Measurements from ENCODE around the gene TSPAN9.

The TSPAN9 gene

GRCh38 chr12:3205742-3206519, 128.8 kb downstream of the TSPAN9 start:
- no peak for DNase-seq (ENCODE audit: low spot score)

GRCh38 chr12:3206536-3207072, 129.4 kb downstream of the TSPAN9 start:
- no peak for DNase-seq (ENCODE audit: low spot score)

GRCh38 chr12:3207175-3207574, 130.0 kb downstream of the TSPAN9 start:
- DNase-seq (ENCODE audit: low spot score): no peak

- DNase-seq (ENCODE audit: low spot score): no peak
Measured at GRCh38 chr12:3207858-3208257, 130.7 kb downstream of the TSPAN9 start.

- DNase-seq (ENCODE audit: low spot score): no peak
Measured at GRCh38 chr12:3213188-3213587, 136.0 kb downstream of the TSPAN9 start.

GRCh38 chr12:3213768-3214167, 136.6 kb downstream of the TSPAN9 start:
- DNase-seq (ENCODE audit: low spot score): no peak

DNA sequence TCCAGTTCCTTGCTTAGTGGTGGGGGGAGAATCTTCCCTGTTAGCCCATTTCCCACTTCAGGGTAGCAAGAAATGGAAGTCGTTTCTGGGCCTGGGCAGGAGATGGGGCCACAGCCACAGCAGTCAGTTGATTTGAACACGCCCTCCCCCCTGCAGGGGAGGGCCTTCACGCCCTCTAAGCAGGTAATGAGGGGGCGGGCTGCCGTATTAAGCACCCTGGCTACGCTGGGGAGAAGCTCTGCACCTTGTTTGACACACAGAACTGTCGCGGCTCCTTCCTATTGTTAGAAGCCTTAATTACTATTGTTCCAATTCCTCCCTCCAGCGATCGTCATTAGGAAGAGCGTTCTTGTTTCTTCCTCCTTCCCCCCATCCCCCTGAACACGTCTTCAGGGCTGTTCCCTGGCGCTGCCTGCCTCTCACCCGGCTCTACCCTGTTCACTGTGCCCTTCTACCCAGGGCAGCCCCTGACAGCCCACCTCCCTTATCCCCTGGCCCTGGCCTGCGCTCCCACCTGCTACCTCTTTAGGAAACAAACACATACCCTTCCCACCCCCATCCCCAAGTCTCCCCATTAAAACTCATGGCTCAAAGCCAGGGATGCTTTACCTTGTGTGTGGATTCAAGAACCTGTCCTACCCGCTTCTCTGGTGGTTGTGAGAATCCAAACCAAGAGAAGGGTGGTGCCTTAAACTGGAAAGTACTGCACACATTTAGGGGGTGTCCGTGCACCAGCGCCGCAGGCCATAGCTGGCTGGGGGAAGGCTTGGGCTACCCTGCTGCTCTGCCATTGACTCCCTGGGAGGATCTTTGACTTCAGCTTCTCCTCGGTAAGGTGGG, 137.6 kb downstream of the TSPAN9 start:
- no peak for DNase-seq (ENCODE audit: low spot score)

GRCh38 chr12:3215410-3215975, 138.3 kb downstream of the TSPAN9 start:
- no peak for DNase-seq (ENCODE audit: low spot score)

GRCh38 chr12:3216097-3216496, 138.9 kb downstream of the TSPAN9 start:
- DNase-seq (ENCODE audit: low spot score): no peak

DNA sequence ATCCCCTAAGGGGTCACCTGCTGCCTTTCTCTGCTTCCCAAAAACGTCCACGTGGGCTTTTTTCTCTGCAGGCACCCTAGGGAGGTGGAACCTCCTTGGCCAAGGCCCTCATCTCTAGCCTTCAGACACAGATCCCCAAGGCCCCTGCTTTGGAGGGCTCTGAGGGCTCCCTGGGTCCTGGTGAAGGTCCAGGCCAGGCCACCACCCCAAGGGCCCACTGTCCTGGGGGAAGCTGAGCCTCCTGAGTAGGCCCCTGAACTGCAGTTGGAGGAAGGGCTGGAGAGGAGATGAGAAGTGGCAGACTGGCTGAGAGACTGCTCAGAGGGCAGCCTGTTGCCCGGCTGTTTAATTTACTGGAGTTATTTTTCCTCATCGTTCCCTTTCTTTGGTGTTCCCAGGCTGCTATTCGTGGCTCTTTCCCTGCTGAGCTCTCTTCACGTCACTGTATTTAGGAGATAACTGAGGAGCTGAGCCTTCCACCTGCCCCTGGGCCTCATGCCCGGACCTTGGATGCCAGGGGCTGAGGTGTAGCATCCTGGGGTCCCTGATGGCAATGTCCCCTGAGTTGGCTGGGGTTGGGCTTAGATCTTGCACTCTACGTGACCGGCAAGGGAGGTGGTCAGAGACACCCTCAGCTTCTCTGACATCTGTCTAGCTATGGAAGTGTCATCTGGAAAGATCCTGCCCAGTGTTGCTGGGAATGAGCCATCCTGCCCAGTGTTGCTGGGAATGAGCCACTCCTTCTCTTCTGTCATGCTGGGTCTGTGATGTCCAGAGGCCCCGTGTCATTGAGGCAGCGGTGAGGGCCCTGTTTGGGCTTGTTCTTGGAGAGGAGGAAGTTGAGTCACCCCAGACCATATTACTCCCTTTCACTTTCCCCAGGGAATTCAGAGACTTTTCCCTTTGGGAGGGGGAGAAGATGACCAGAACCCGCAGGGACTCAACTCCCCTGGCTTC, 139.8 kb downstream of the TSPAN9 start:
- DNase-seq (ENCODE audit: low spot score): no peak

- DNase-seq (ENCODE audit: low spot score): no peak
Measured at GRCh38 chr12:3217683-3218079, 140.5 kb downstream of the TSPAN9 start.

- no peak for DNase-seq (ENCODE audit: low spot score)
Measured at GRCh38 chr12:3218228-3219171, 141.3 kb downstream of the TSPAN9 start.

- DNase-seq (ENCODE audit: low spot score): no peak
Measured at GRCh38 chr12:3219233-3219632, 142.1 kb downstream of the TSPAN9 start.

DNA sequence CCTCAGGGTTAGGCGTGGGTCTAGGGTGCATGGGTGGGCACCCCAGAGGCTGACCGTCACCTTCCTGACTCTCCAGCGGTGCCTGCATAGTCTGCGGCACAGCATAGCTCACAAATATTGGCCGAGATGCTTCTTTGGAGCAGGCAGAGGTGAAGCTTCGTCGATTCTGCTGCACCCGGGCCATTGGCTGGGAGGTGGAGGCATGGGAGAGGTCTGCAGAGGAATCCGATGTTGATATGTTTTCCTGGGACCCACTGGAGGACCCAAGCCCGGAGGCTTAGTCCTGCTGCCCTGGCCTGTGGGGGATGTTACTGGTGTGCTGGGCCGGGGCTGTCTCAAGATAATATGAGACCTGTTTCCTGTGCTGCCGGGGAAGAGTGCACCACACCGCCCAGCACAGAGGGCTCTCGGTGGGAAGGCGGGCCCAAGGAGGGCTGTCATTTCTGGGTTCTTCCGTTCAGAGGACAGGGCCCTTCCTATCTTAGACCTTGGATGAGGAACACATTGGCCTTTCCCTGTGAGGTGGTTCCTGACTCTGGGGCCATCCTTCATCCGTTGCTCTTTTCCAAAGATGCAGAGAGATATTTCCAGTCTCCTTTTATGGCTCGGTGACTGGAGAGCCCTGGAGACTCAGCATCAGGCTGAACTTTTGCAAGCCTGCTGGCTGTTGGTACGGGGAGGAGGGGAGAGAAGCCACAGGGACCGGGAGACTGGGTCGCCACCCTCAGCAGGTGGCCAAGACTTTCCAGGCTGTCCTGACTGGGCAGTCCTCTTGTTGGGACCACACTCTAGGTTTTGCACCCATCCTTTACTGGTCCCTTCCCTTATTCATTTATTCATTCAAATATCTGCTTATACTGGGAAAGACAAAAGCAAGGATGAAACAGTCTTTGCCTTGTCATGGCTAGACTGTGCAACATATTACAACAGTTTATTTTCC, 143.5 kb downstream of the TSPAN9 start:
- DNase-seq (ENCODE audit: low spot score): no peak

- no peak for DNase-seq (ENCODE audit: low spot score)
Measured at GRCh38 chr12:3222306-3222705, 145.1 kb downstream of the TSPAN9 start.

DNA sequence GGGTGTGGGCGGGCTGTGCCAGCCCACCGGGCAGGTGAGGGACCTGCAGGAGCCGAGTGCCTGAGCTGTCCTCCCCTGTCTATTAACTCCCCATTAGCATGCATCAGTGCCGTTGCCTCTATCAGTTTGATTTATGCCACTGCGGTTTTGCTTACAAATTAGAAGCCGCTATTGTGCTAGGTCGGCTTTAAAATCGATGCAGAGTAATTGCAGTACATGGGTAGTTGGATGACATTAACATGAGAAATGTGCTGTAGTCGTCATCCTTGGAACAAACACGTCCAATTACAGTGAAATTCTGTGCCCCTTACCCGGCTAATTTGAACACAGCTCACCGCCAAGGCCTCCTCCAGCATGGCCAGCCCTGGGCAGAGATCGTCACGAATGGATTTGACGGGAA, 145.8 kb downstream of the TSPAN9 start:
- no peak for DNase-seq (ENCODE audit: low spot score)

- no peak for DNase-seq (ENCODE audit: low spot score)
Measured at GRCh38 chr12:3223601-3224529, 146.7 kb downstream of the TSPAN9 start.

GRCh38 chr12:3224530-3224903, 147.3 kb downstream of the TSPAN9 start:
- no peak for DNase-seq (ENCODE audit: low spot score)

Data from left forelimb (tissue), 1 donor.